SK-N-SH treated with all-trans-retinoic acid at 6 μM for 48 hours (cell line): ENCODE measurements around the gene CD101.

Experiments
- ARNTL ChIP-seq: fragments of 450-650 bp; formaldehyde crosslinking; IDR thresholded peaks from 2 replicates; pipeline ENCODE4 v1.5.0; 2020; ENCODE audit warnings: low read depth, mild to moderate bottlenecking, moderate library complexity, borderline replicate concordance
- CSDC2 ChIP-seq: fragments of 250-450 bp; sonication (Bioruptor Pico); IDR thresholded peaks from 2 replicates; pipeline ENCODE4 v1.5.0; 2020; ENCODE audit warnings: mild to moderate bottlenecking, moderate library complexity
- RARB ChIP-seq: fragments of 250-450 bp; sonication (Bioruptor Pico); IDR thresholded peaks from 2 replicates; pipeline ENCODE4 v1.8.0; 2021; ENCODE audit warnings: mild to moderate bottlenecking, moderate library complexity
- SNAI2 ChIP-seq: fragments of 250-450 bp; sonication (Bioruptor Pico); IDR thresholded peaks from 2 replicates; pipeline ENCODE4 v1.5.0; 2020; ENCODE audit warnings: mild to moderate bottlenecking, moderate library complexity
- ZFP30 ChIP-seq: fragments of 450-650 bp; formaldehyde crosslinking; IDR thresholded peaks from 2 replicates; pipeline ENCODE4 v1.5.0; 2022; ENCODE audit warnings: mild to moderate bottlenecking, moderate library complexity
- ZNF565 ChIP-seq: fragments of 450-650 bp; formaldehyde crosslinking; conservative IDR thresholded peaks from 2 replicates; pipeline ENCODE4 v1.5.0; 2020; ENCODE audit warnings: low read depth, mild to moderate bottlenecking, moderate library complexity
- ZNF8 ChIP-seq: fragments of 450-650 bp; formaldehyde crosslinking; IDR thresholded peaks from 2 replicates; pipeline ENCODE4 v1.5.0; 2020; ENCODE audit warnings: mild to moderate bottlenecking, moderate library complexity
- TF ChIP-seq, protein P1 (sequence below): fragments of 250-450 bp; sonication (Bioruptor Pico); IDR thresholded peaks from 2 replicates; pipeline ENCODE4 v1.8.0; 2020; ENCODE audit warnings: mild to moderate bottlenecking, moderate library complexity, borderline replicate concordance
- TF ChIP-seq, protein P2 (sequence below): fragments of 250-450 bp; sonication (Bioruptor Pico); IDR thresholded peaks from 2 replicates; pipeline ENCODE4 v1.5.0; 2020; ENCODE audit warnings: mild to moderate bottlenecking, moderate library complexity

DNA sequence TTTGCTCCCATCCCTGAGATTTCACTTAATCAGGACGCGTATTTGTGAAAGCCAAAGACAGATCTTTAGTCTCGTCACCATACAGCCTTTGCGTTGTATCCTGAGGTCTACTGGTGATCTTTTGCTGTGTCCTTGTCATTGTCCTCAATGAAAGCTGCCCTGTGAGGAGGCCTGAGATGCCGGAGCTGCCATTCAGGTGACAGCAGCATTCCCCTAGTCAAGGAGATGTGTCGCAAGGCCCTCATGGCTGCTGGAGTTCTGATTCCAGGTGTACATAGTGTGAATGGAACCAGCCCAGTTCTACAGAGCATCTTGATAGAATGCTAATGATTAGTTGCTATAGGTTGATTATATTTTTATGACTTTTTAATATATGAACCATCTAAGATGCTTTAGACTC, 82.7 kb downstream of the CD101 start:
- TF ChIP-seq CSDC2 (no peak), ZFP30 (CRISPR knock-in tag) (no peak), ZNF565 (no peak), ZNF8 (no peak), ARNTL (CRISPR knock-in tag) (no peak), SNAI2 (no peak), RARB (CRISPR knock-in tag) (no peak)
- TF ChIP-seq, protein P1, sequence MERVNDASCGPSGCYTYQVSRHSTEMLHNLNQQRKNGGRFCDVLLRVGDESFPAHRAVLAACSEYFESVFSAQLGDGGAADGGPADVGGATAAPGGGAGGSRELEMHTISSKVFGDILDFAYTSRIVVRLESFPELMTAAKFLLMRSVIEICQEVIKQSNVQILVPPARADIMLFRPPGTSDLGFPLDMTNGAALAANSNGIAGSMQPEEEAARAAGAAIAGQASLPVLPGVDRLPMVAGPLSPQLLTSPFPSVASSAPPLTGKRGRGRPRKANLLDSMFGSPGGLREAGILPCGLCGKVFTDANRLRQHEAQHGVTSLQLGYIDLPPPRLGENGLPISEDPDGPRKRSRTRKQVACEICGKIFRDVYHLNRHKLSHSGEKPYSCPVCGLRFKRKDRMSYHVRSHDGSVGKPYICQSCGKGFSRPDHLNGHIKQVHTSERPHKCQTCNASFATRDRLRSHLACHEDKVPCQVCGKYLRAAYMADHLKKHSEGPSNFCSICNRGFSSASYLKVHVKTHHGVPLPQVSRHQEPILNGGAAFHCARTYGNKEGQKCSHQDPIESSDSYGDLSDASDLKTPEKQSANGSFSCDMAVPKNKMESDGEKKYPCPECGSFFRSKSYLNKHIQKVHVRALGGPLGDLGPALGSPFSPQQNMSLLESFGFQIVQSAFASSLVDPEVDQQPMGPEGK: no peak
- TF ChIP-seq, protein P2, sequence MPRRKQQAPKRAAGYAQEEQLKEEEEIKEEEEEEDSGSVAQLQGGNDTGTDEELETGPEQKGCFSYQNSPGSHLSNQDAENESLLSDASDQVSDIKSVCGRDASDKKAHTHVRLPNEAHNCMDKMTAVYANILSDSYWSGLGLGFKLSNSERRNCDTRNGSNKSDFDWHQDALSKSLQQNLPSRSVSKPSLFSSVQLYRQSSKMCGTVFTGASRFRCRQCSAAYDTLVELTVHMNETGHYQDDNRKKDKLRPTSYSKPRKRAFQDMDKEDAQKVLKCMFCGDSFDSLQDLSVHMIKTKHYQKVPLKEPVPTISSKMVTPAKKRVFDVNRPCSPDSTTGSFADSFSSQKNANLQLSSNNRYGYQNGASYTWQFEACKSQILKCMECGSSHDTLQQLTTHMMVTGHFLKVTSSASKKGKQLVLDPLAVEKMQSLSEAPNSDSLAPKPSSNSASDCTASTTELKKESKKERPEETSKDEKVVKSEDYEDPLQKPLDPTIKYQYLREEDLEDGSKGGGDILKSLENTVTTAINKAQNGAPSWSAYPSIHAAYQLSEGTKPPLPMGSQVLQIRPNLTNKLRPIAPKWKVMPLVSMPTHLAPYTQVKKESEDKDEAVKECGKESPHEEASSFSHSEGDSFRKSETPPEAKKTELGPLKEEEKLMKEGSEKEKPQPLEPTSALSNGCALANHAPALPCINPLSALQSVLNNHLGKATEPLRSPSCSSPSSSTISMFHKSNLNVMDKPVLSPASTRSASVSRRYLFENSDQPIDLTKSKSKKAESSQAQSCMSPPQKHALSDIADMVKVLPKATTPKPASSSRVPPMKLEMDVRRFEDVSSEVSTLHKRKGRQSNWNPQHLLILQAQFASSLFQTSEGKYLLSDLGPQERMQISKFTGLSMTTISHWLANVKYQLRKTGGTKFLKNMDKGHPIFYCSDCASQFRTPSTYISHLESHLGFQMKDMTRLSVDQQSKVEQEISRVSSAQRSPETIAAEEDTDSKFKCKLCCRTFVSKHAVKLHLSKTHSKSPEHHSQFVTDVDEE (CRISPR knock-in tag): no peak
